Left lung (tissue), 10 donors: ENCODE results near the gene FIGNL1. TPM values are rescaled to one million over a fixed set of nuclear protein-coding genes. Genes with fewer than 3 reads are reported as not detected.

Source experiments
- ATAC-seq: fragments of 200-7000 bp; cut with Tn5 transposase; one replicate; pipeline ENCODE4 v1.9.1; 2020; ENCODE audit warnings: moderate library complexity
- DNase-seq, 4 donors: peaks; one replicate each; pipeline ENCODE4 v3.0.0-alpha.2; 2013 to 2020
- H3K27ac ChIP-seq, 2 donors: fragments of 200-600 bp; sonication (generic) in 1 of 2; one replicate each; pipeline versions ENCODE4 v1.5.0 to v1.8.0; 2020 to 2021
- H3K27me3 ChIP-seq, 2 donors: fragments of 200-600 bp; sonication (generic) in 1 of 2; one replicate each; pipeline versions ENCODE4 v1.5.0 to v1.8.0; 2020 to 2021
- H3K36me3 ChIP-seq, 2 donors: fragments of 200-600 bp; sonication (generic) in 1 of 2; one replicate each; pipeline versions ENCODE4 v1.5.0 to v1.8.0; 2020 to 2021
- H3K4me1 ChIP-seq, 2 donors: fragments of 200-600 bp; one replicate each; pipeline ENCODE4 v1.8.0; 2021
- H3K4me3 ChIP-seq, 2 donors: fragments of 200-600 bp; sonication (generic) in 1 of 2; one replicate each; pipeline versions ENCODE4 v1.5.0 to v1.8.0; 2020 to 2021; ENCODE audit warnings: mild to moderate bottlenecking in 1 of 2
- H3K9me3 ChIP-seq, 2 donors: fragments of 200-600 bp; sonication (generic) in 1 of 2; one replicate each; pipeline versions ENCODE4 v1.5.0 to v1.8.0; 2020 to 2021
- intact Hi-C, 2 donors: fragments of 100-400 bp; cut with DNase I; formaldehyde crosslinking; loops; one replicate each; pipeline versions ENCODE4 v1.11.2 to v1.14.2; 2022
- polyA plus RNA-seq, 6 donors: library from polyadenylated mRNA; unstranded; fragments of 120-200 nt; gene quantifications; one replicate each; pipeline ENCODE4 v1.2.1, GENCODE V29; 2013; ENCODE audit not compliant: insufficient read length in 6 of 6
- total RNA-seq, 2 donors: library from RNA; stranded (reverse); fragmentation: NEBNext Ultra II Directional; extraction: Animal tissue kit (Norgen Biotek cat#: 25700); gene quantifications; one replicate each; pipeline ENCODE4 v1.2.1, GENCODE V29; 2021
- TF ChIP-seq, protein P1 (sequence below), 2 donors: fragments of 200-600 bp; sonication (generic) in 1 of 2; IDR thresholded peaks; one replicate each; pipeline versions ENCODE4 v1.5.0 to v1.8.0; 2021; ENCODE audit warnings: antibody characterized with exemption in 2 of 2
- donor health status: DM: no; HTN: yes; CAD: no.
- donor health status: DM: no; HTN: no; CAD: no.

Gene FIGNL1
- total and polyA plus RNA-seq, 8 donors: 12.0 to 44.8 (median 38.3) TPM

DNA sequence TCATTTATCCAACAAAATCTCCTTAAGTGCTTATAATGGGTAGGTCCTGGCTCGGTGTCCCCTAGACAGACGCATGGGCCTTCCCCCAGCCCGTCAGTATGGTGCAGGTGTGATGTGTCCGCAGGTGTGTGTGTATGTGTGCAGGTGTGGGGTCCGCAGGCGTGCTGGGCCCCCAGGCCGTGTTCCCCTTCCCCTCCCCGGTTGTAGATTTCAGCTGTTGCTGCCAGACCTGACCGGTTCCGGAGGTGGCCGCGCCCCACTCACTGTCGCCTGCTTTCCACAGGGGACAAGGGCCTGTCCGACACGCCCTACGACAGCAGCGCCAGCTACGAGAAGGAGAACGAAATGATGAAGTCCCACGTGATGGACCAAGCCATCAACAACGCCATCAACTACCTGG lies 50.5 kb downstream of the FIGNL1 start:
- DNase-seq (peak in 1 of 4 donors; percentile 73), ATAC-seq (no peak)
- Histone ChIP-seq H3K27me3 (peaks cover 17 to 40% of the 10 kb centered on the region in 2 donors), H3K36me3 (peaks cover 0 to 49% of the 10 kb centered on the region in 2 donors), H3K9me3 (no peaks in the 10 kb centered on the region), H3K27ac (no peak overlapping the region), H3K4me3 (no peak overlapping the region), H3K4me1 (peaks cover 0 to 15% of the 10 kb centered on the region in 2 donors)
- intact Hi-C loops: no loop called here
- TF ChIP-seq, protein P1, sequence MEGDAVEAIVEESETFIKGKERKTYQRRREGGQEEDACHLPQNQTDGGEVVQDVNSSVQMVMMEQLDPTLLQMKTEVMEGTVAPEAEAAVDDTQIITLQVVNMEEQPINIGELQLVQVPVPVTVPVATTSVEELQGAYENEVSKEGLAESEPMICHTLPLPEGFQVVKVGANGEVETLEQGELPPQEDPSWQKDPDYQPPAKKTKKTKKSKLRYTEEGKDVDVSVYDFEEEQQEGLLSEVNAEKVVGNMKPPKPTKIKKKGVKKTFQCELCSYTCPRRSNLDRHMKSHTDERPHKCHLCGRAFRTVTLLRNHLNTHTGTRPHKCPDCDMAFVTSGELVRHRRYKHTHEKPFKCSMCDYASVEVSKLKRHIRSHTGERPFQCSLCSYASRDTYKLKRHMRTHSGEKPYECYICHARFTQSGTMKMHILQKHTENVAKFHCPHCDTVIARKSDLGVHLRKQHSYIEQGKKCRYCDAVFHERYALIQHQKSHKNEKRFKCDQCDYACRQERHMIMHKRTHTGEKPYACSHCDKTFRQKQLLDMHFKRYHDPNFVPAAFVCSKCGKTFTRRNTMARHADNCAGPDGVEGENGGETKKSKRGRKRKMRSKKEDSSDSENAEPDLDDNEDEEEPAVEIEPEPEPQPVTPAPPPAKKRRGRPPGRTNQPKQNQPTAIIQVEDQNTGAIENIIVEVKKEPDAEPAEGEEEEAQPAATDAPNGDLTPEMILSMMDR (IDR thresholded peaks at IDR 0.05): no peak

DNA sequence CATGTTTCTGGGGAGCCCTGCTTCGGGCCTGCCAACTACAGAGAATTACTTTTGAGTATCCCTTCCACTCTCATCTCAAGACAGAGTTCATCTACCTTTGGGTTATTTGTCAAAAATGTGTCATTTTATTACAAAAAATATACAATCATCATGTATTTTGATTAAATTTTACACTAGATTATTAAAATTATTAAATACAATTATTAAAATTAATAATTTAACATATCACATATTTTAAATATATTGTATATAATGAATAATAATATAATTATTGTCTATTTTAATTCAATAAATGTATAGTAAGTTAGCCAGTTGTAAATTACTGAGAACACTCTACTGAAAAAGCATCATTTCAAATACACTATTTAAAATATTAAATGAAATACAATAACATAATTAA lies 50.9 kb downstream of the FIGNL1 start:
- no peak for ATAC-seq
- Histone ChIP-seq H3K9me3 (no peaks in the 10 kb centered on the region), H3K27ac (no peak overlapping the region), H3K36me3 (peaks cover 0 to 49% of the 10 kb centered on the region in 2 donors), H3K4me1 (peaks cover 0 to 12% of the 10 kb centered on the region in 2 donors), H3K27me3 (peaks cover 17 to 40% of the 10 kb centered on the region in 2 donors), H3K4me3 (no peak overlapping the region)
- DNase-seq: no peak
- intact Hi-C loops: no loop called here
- TF ChIP-seq, protein P1 (IDR thresholded peaks at IDR 0.05): no peak

DNA sequence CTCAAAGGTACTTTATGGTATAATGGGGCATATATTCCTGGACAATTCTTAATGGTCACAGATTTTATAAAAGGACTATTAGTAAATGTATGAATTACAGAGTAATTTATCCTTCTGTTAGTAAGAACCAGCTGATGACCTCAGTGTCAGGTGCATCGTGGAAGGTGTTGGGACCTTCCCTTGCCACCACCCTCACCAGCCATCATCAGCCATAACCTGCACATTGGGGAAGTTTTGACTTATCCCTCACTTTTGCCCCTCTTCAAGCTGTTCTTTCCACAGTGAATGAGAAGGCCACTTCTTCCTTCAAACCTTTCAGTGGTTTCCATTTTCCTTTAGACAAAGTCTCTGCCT lies 52.2 kb downstream of the FIGNL1 start:
- intact Hi-C loops: no loop called here
- DNase-seq: no peak
- Histone ChIP-seq H3K36me3 (peaks cover 0 to 55% of the 10 kb centered on the region in 2 donors), H3K4me3 (no peak overlapping the region), H3K27me3 (peaks cover 17 to 40% of the 10 kb centered on the region in 2 donors), H3K27ac (no peak overlapping the region), H3K9me3 (no peaks in the 10 kb centered on the region), H3K4me1 (peaks cover 0 to 17% of the 10 kb centered on the region in 2 donors)
- TF ChIP-seq, protein P1 (IDR thresholded peaks at IDR 0.05): no peak
- ATAC-seq: no peak

DNA sequence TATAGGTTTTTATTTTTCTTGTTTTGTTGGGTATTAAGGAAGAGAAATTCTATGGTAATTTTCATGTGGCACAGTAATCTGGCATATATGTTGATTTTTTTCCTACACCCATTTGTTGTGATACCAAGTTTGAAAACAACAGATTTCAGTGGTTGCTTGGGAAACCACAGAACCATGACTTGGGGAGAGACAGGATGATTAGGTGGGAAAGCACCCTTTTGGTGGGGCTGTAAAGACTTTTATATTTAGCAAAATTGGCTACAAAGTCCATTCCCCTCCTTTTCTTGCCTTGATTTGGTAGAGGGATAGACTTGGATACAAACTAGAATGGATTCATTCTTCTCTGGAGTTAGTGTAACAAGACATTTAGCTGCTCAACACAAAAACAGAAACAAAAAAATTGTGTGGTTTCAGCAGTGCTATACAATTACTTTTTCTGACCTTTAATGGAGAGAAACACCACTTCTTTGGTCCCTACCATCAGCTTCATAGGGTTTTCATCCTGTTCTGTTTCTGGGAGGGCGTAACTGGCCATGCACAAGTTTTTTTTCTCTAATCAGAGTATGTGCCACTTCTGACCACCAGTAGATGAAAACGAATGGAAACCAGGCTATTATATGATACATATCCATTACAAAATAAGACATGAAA lies 52.7 kb downstream of the FIGNL1 start:
- TF ChIP-seq, protein P1 (IDR thresholded peaks at IDR 0.05): no peak
- Histone ChIP-seq H3K4me1 (peaks cover 0 to 17% of the 10 kb centered on the region in 2 donors), H3K27me3 (peaks cover 17 to 40% of the 10 kb centered on the region in 2 donors), H3K9me3 (no peaks in the 10 kb centered on the region), H3K4me3 (no peak overlapping the region), H3K36me3 (peaks cover 0 to 56% of the 10 kb centered on the region in 2 donors), H3K27ac (no peak overlapping the region)
- intact Hi-C loops: no loop called here
- DNase-seq: no peak
- no peak for ATAC-seq

DNA sequence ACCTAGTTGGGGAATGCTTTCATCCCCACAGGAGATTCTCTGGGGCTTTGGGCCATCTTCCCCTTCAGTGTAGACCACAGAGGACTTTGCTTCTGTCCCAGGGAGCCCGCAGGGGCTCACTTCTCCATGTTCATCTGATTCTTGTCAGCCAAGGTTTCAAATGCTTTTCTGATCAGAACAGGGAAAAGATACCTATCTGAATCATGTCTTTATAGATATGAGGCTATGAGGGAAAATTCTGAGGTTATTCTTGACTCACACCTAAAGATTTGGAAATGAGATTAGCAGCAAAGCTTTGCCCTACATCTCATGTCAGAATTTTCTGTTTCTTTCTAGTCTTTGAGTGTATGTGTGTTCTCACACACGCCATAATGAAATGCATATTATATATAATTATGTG lies 53.3 kb downstream of the FIGNL1 start:
- DNase-seq (no peak), ATAC-seq (no peak)
- TF ChIP-seq, protein P1 (IDR thresholded peaks at IDR 0.05): no peak
- H3K36me3 ChIP-seq: peaks cover 0 to 57% of the 10 kb centered on the region in 2 donors
- H3K27me3 ChIP-seq: peaks cover 17 to 34% of the 10 kb centered on the region in 2 donors
- H3K4me3 ChIP-seq: no peak overlapping the region
- H3K4me1 ChIP-seq: peaks cover 0 to 17% of the 10 kb centered on the region in 2 donors
- intact Hi-C loops: no loop called here
- no peaks in the 10 kb centered on the region for H3K9me3 ChIP-seq
- no peak overlapping the region for H3K27ac ChIP-seq
